Superior temporal gyrus (tissue), 1 donor: Measurements from ENCODE around the gene HIPK2.

Experiments used
- DNase-seq: peaks from one replicate; pipeline ENCODE4 v3.0.0-alpha.2; 2016; ENCODE audit errors: extremely low spot score

The HIPK2 gene

DNA sequence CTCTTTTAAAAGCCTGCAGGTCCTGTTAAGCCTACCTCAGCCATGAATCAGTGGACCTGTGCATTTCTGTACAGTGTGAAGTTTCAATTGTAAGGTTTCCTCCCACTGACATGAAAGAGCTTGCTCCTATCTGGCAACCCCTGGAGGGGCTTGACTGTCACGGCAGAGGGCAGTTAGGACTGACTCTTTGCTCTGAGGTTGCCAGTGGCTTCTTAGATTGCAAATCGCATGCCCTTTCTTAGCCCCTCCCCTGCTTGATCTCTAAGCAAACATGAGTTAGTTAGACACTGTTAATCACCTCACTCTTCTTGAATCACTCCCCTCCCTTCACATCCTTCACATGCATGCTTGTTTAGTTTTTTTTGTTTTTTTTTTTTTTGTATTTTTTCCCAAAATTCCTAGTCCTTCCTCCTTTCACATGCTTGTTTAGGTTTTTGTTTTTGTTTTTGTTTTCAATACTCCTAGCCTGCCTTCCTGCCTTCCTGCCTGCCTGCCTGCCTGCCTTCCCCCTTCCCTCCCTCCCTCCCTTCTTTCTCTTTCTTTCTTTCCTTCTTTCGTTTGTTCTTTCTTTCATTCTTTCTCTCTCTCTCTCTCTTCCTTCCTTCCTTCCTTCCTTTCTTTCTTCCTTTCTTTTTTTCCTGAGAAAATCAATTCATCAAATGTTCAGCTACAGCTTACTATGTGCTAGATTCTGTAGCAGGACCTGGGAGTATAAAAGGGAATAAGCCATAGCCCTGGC is 6.0 kb upstream of the HIPK2 start:
- DNase-seq: no peak

DNA sequence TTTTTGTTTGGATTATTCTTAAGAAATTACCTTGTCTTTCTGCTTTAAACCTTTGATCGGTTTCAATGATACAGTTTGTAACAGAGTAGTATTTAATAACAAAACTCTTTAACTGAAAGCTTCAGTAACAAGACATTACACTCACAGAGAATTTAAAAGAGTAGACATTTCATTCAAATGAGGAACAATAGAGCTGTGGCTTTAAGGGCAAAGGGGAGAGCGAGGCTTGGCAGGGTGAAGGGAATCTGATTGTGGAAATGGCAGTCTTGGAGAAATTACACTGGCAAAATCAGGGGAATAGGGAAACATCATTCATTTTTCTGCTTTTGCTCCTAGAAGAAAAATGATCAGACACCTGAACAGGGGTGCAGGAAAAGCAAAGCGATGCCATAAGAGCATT is 5.1 kb upstream of the HIPK2 start:
- no peak for DNase-seq

DNA sequence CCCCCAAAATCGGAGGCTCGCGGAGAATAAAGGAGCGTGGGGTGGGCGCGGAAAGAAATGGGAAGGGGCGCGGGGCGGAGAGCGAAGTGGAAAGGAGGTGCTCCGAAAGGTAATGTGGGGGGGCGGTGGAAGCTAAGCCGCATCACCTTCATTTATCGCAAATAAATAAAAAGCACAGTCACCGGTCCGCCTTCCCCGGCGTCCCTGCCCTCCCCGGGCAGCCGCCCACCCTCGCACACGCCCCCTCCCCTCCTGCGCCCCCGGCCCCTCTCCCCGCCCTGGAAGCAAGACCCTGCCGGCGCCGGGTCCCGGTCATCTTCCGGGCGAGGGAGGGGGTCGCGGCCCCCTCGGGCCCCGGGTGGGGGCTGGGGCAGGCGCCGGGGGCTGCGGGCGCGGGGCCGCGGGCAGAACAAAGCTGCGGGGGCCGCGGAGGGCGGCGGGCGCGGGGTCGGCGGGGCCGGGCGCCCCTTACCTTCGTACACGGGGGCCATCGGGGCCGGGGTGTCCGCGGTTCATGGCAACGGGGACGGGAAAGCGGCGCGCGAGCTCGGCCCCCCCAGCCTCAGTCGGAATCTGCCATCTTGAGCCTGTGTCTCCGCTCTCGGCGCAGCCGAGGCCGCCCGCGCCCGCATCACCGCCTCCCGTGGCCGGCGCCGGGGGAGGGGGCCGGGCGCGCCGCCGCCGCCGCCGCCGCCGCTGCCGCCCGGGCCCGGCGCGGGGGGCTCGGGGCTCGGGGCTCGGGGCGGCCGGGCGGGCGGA is 486 bp downstream of the HIPK2 start:
- DNase-seq: peak; percentile 11

- peak; percentile 84 for DNase-seq
Measured at GRCh38 chr7:139776486-139777132, 1.2 kb downstream of the HIPK2 start.

GRCh38 chr7:139775829-139776266 is 1.9 kb downstream of the HIPK2 start:
- DNase-seq: peak; percentile 93

DNA sequence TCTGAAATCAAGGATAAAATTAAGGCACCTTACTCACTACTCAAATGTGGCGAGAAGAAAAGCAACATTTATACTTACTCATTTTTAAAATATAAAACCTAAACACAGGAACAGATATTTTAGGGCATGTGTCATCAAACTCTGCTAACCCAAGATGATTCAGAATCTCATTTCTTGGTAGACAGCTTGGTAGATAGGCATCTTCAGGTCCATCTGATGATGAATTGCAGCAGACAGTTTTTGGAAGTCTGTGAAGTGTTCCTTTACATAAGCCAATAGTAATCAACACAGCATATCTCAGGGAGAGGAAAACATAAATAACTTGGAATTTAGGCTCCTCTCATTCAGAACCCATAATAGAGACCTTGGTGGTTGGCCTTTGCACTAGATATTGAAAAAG is 3.4 kb downstream of the HIPK2 start:
- DNase-seq: no peak

- no peak for DNase-seq
Measured at GRCh38 chr7:139773371-139773770, 4.4 kb downstream of the HIPK2 start.

DNA sequence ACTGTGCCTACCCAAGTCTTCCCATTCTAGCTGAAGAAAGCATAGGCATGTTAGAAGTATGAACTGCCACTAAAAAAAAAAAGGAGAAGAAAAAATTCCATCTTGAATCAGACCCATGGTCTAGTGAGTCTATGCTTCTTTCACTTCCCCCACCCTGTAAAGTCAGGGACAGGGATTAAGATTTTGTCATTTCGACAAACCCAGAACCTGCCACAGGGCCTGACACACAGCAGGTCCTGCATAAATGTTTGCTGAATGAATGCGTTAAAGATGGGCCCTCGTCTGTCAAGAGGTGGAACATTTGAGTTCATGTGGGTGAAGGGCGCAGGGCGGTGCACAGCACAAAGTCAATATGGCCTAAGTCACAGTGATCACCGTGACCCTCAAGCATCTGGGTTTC is 4.9 kb downstream of the HIPK2 start:
- DNase-seq: no peak

GRCh38 chr7:139772115-139772514 is 5.7 kb downstream of the HIPK2 start:
- no peak for DNase-seq

GRCh38 chr7:139771001-139771956 is 6.5 kb downstream of the HIPK2 start:
- no peak for DNase-seq

GRCh38 chr7:139769761-139770160 is 8.0 kb downstream of the HIPK2 start:
- no peak for DNase-seq

DNA sequence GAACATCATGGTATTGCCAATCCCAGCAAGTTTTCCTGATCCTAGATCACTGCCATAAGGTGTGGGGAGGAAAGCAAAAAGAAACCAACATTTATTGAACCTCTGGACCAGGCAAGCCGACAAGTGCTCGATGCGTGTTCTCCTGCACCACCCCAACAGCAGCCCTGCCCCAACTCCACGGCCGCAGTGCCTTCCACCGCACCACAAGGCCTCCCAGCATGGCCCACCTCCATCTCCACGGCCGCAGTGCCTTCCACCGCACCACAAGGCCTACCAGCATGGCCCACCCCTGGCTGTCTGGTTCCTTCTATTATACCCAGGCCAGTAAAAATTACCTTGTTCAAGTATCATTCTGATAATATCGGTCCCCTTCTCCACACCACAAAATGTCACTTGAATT is 8.7 kb downstream of the HIPK2 start:
- no peak for DNase-seq

GRCh38 chr7:139768249-139768824 is 9.5 kb downstream of the HIPK2 start:
- DNase-seq: no peak

GRCh38 chr7:139767561-139767982 is 10.2 kb downstream of the HIPK2 start:
- no peak for DNase-seq

DNA sequence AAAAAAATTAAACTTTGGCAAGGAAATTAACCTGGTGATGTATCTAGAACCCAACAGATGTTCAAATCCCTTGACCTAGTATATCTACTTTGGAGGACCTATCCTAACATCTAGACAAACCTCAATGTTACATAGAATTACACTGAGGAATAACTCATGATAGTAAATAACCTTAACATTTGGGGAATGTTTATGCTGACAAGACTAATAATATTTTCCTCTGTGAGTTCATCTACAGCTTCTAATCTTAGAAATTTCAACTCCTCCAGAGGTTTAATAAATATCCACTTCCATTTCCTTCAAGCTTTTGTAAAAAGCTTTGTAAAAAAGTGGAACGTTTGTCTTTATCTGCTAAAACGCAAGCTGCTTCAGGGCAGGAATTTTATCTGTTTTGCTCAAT is 12.7 kb downstream of the HIPK2 start:
- no peak for DNase-seq

DNA sequence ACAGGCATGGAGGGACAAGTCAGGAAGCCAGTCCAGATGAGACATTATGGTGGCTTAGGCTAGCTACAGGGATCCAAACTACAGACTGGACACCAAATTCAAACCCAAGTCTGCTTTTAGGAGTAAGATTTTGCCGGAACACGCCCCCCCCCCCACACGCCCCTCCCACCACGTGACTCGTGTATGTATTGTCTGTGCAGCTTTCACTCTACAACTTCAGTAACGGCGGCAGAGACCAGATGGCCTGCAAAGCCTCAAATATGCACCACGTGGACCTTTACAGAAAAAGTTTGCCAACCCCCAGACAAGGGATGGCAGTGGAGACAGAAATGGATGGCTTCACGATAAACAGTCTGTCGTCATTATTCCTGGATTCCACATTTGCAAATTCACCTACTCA is 14.5 kb downstream of the HIPK2 start:
- DNase-seq: no peak

GRCh38 chr7:139762886-139763285 is 14.9 kb downstream of the HIPK2 start:
- DNase-seq: no peak

GRCh38 chr7:139758388-139758787 is 19.4 kb downstream of the HIPK2 start:
- DNase-seq: no peak

GRCh38 chr7:139757968-139758367 is 19.8 kb downstream of the HIPK2 start:
- no peak for DNase-seq

DNA sequence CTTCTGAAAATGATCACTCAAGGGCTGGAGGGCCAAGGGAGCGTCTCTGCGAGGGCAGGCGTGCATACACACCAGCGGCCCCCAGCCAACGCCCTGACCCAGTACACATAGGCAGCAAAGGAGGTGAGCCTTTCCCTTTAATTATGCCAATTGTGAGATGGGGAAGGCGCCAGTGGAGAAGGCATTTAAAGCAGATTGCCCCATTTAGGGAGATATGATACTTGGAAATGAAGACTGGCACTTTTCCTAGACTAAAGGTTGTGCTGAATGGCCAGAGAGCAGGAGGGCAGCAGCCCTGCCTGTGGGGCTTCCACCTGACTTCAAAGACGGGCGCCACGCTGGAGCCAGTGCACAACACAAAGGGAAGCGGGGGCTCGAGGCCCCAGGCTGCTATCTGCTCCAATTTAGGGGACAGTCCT is 24.1 kb downstream of the HIPK2 start:
- no peak for DNase-seq

- no peak for DNase-seq
Measured at GRCh38 chr7:139753081-139753692, 24.6 kb downstream of the HIPK2 start.
